Measurements from ENCODE around the gene LRG1.
"Not testable (repeated sequence)": the region's sequence is repeated elsewhere in the genome, so short reads cannot be mapped to it uniquely, and the experiment has no call there.

The LRG1 gene

DNA sequence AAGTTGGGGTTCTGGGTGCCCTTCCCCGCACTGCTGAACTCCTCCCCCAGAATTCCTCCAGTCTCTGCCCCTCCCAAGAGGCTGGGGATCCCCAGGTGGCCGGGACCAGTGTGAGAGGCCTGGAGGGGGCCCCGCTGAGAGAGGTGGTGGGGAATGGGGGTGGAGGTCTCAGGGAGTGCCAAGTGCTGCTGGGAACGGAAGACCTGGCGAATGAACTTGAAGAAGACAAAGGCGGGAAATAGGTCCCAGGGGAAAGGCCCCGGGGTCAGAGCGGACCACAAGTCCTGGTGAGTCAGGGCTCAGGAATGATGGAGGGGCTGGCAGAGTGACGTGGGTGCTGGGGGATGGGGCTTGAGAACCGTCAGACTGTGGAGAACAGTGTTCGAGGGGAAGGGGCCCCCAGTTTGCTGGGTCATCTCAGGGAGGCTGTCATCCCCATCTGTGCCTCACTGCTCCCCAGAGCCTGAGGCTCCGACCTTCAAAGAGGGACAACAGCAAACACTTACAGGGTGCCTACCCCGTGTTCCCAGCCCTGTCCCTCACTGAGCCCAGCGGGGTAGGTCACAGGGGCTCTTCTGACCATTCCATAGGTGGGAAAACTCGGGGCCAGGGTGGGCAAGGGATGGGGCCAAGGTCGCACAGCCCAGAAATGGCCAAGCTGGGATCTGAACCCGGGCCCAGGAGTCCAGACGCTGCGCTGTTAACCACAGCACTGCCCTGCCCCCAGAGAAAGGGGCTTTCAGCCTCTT lies 35.6 kb upstream of the LRG1 start:
- no peak for DNase-seq

DNA sequence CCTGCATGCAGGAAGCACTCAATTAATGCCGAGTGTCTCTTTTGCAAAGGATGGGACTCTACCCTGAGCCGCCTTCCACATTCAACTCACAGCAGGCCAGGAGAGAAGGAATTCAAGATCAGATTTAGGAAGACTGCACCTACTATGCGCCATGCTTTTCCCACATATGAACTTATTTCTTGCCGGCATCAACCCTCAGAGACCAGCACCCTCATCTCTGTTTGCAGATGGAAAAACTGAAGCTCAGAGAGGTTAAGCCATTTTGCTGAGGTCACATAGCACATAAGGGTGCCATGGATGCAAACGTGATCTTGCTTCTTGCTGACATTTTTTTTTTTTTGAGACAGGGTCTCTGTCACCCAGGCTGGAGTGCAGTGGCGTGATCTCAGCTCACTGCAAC lies 33.8 kb upstream of the LRG1 start:
- DNase-seq, result no peak

- DNase-seq, result no peak
Measured at GRCh38 chr19:4571305-4571917, 31.6 kb upstream of the LRG1 start.

- no peak for DNase-seq
Measured at GRCh38 chr19:4570916-4571304, 31.1 kb upstream of the LRG1 start.

DNA sequence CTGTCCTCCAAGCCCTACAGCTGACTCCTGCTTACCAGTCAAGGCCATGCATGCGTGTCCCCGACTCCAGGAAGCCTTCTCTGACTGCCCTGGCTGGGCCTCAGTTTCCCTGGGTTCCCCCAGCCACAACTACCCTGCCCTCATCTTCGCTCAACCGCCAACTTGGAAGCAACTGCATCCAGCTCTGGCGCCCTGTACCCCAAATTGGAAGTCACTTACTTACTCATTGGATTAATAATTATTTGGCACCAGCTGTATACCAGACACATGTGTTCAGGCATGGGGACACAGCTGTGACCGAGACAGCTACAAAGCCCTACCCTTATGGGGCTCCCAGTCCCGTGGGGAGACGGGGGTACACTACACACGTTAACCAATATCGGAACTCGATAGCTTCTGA lies 30.6 kb upstream of the LRG1 start:
- DNase-seq, result no peak

DNA sequence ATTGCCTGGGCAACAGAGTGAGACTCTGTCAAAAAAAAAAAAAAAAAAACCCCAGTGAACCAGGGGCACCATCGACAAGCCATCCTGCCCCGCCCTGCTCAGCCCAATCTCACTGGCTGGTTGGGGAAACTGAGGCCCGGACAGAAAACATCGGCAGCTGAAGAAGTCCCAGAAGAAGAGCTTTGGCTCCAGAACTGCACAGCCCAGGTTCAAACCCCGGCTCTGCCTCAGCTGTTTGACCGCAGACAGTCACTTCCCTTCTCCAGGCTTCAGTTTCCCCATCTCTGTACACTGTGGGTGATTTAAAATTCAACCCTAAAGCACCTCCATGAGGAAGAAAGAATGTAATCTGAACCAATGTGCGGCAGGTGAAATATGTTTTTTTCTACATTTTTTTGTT lies 29.1 kb upstream of the LRG1 start:
- DNase-seq, result no peak

- no peak for DNase-seq
Measured at GRCh38 chr19:4567584-4568071, 27.8 kb upstream of the LRG1 start.

DNA sequence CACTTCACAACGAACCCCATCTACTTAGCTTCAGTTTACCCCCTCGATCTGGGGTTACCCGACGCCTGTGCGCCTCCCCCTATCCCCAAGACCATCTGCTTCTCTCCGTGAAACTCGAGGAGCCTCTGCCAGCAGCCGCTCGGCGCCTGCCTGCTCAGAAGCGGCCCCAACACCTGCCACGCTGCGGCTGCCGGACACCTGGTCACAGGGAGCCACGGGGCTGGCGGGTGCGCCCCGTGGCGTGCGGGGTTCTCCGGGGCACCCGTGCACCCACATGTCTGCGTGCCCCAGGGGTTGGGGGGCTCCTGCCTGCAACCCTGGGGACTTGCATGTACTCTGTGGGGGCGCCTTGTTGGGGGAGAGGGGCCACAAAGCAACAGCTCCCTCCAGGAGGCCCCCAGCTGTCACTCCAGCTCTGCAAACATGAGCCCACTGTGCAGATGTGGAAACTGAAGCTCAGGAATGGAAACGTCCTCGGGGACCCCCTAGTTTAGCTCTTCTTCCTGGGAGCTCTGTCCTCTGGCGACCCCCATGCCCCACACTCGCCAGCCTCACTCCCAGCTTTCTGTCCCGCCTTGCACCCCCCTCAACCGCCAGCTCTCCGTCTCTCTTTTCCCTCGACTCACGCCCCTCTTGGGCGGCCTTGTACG lies 26.7 kb upstream of the LRG1 start:
- DNase-seq, result no peak

GRCh38 chr19:4563562-4563961 lies 23.7 kb upstream of the LRG1 start:
- DNase-seq, result not testable (repeated sequence)

DNA sequence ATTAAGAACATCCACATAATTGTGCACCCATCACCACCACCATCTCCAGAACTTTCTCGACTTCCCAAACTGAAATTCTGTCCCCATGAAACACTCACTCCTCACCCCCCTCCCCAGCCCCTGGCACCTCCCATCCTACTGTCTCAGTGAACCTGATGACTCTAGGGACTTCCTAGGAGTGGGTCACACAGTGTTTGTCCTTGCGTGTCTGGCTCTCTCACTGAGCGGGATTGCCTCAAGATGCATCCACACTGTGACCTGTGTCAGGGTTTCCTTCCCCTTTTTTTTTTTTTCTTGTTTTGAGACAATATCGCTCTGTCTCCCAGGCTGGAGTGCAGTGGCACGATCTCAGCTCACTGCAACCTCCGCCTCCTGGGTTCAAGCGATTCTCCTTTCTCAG lies 22.2 kb upstream of the LRG1 start:
- DNase-seq, result not testable (repeated sequence)

DNA sequence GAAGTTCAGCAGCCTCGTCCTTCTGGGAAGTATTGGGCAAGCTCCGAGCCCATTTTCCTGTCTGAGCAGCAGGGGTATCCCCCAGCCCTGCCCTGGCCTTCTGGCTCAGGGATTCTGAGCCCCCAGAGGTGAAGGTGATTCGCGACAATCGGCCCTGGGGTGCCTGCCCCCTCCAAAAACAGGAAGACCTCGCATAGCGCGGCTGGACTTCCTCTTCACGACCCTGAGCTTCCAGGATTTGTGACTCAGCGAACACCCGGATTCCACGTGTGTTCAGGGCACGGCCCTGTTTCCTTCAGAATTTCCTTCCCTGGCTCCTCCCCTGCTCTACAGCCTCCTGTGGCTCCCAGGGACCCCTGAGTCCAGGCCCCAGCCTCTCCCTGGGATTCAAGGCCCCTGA lies 19.7 kb upstream of the LRG1 start, which contains the start of gene SEMA6B:
TSS of gene SEMA6B (minus strand) at position 116 of the 400 bp plus-strand sequence. CDS start 1,227 bp downstream, outside the sequence.
- DNase-seq, result no peak

DNA sequence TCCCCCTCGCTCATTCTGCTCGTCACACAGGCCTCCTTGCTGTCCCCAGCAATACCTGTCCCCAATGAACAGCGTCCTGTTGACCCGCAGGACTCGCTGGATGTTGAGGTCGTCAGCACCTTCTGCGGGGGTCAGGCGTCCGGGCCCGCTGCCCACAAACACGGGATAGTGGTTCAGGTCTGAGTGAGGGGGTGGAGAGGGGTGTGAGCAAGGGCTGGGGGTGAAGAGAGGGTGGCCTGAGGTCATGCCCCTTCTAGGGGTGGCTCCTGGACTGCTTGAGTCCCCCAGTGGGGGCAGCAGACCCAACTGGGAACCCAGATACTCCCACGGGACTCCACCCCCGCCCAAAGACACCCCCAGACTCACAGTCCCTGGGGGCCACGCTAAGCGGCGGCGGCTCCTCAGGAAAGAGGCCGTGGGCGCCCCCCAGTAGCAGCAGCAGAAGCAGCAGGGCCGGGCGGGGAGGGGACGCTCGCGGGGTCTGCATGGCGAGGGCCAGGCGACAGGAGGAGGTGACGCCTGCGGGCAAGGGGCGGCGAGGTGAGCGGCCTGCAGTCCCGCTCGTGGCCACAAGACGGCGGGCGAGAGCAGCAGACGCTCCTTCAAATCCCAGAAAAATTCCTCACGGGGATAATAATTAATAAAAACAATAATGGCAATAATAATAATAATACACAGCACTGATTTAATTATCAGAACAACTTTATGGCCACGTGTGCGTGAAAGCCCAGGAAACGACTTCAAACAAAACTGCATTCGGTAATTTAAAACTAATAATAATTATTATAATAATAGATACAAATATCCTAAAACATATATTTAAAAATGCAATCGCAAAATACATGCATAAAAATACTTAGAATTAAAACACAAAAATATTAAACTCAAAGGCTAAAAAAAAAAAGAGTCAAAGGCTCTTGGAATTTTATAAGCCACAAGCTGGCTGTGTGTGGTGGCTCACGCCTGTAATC lies 18.4 kb upstream of the LRG1 start:
- DNase-seq, result no peak

DNA sequence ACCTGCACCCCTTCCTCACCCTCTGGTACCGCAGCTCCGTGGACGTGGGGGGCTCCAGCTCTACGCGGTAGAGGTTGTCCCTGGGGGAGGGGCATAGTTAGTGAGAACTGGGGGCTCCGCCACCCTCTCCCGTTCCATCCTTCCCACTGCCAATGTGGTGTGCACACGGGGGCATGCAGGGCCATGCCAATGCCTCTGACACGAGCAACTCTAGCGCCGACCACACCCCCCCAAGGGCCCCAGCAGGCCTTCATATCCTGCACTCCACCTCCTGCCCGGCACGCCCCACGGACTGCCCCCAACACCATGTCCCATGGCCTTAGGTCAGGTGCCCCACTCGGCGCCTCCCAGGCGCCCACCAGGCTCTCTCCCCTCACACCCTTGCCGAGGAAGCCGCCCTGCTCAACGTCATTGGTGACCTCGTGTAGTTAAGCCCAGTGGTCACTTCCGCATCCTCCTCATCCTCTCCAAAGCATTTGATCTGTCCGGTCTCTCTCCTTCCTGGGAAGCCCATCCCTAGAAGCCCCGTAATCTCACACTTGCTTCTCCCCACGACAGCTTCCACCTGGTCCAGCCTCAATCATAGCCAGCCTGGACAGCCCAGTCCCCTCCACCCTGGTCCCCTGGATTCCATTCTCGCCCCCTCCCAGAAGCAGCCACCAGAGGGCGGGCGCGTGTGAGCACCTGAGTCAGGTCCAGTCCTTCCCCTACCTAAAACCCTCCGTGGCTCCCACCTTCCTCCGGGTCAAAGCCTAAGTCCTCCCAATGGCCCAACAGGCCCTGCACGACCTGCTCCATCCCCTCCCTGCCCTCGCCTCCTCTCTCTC lies 17.5 kb upstream of the LRG1 start:
- DNase-seq, result no peak

- no peak for DNase-seq
Measured at GRCh38 chr19:4556597-4557127, 16.8 kb upstream of the LRG1 start.

GRCh38 chr19:4555657-4556561 lies 16.1 kb upstream of the LRG1 start:
- DNase-seq, result no peak

DNA sequence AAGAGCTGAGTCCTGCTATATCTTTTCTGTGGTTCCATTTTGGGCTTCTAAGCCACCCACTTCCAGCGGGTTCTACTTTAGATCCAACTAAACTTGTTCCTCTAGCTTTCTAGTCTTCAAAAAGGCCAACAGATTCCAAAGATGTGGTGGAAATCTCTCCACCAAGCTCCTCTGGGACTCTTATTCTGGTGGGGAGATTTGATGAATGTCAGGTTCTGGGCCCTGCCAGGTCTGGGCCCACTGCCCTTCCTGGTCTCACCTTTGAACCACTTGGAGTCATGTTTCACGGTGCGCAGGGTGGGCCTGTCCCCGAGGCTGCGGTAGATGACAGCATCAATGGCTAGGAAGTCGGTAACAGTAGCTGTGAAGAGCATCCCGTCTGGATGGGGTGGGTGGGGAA lies 14.9 kb upstream of the LRG1 start:
- DNase-seq, result no peak

DNA sequence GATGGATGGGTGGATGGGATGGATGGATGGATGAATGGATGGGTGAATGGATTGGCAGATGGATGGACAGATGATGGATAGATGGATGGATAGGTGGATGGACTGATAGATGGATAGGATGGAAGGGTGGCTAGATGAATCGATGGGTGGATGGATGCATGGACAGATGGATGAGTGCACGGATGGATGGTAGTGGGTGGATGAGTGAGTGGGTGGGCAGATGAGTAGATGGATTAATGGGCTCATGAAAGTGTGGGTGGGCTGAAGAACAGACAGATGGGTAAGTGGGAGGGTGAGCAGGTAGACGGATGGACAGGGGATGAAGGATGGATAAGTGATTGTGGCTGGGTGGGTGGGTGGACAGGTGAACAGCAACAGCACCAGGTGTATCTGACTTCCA lies 13.9 kb upstream of the LRG1 start:
- DNase-seq, result no peak

DNA sequence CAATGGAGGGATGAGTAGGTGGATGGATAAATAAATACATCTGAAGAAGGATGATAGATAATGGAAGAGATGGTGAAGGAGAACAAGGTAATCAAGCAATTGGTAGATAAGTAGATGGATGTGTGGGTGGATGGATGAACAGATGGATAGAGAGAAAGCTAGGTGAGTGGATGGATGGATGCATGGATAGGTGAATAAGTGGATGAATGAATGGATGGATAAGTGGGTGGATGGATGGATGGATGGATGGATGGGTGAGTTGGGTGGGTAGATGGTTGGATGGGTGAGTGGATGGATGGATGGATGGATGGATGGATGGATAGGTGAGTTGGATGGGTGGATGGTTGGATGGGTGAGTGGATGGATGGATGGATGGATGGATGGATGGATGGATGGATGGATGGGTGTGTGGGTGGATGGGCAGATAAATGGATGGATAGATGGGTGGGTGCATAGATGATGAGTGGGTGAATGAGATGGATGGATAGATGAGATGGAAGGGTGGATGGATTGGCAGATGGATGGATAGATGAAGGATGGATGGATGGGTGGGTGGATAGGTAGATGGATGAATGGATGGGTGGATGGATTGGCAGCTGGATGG lies 13.4 kb upstream of the LRG1 start:
- DNase-seq, result no peak

DNA sequence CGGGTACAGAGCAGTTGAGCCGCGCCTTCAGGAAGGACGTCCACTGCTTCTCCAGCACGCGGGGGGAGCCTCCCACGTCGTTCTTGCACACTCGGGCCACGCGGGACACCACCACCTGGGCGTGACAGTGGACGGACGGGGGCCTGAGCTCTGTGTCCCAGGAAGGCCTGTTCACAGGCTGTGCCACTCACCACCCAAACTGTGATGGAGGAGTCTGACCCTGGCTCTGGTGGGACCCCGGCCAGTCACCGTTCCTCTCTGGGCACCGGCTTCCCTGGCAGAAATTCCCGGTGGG lies 12.6 kb upstream of the LRG1 start:
- DNase-seq, result no peak

GRCh38 chr19:4550479-4551050 lies 10.7 kb upstream of the LRG1 start:
- no peak for DNase-seq
